Measurements from ENCODE around the gene GLIPR1L2.

DNA sequence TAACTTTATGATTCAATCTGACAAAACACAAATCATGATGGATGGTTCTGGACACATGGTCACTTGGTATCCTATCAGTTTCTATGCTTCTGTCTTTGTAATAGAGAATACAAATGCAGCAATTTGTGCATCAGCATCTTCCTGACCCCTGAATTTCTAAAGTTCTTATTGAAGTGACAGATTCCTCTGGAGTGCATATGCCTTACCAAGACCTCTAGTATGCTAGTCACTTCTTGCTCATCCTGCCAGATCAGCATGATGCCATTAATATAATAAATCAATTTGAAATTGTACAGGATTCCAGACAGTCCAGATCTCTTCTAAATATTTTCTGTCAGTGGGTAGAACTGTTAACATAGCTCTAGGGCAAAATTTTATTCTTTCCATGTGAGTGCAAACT is 49.0 kb downstream of the GLIPR1L2 start:
- TF ChIP-seq, protein P1, sequence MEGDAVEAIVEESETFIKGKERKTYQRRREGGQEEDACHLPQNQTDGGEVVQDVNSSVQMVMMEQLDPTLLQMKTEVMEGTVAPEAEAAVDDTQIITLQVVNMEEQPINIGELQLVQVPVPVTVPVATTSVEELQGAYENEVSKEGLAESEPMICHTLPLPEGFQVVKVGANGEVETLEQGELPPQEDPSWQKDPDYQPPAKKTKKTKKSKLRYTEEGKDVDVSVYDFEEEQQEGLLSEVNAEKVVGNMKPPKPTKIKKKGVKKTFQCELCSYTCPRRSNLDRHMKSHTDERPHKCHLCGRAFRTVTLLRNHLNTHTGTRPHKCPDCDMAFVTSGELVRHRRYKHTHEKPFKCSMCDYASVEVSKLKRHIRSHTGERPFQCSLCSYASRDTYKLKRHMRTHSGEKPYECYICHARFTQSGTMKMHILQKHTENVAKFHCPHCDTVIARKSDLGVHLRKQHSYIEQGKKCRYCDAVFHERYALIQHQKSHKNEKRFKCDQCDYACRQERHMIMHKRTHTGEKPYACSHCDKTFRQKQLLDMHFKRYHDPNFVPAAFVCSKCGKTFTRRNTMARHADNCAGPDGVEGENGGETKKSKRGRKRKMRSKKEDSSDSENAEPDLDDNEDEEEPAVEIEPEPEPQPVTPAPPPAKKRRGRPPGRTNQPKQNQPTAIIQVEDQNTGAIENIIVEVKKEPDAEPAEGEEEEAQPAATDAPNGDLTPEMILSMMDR (conservative IDR thresholded peaks at IDR 0.05; ENCODE audit: low read depth, low read length) = no peak
- no peak for TF ChIP-seq EZH2 (IDR thresholded peaks at IDR 0.05; ENCODE audit: borderline replicate concordance, low read depth, low read length, poor library complexity, severe bottlenecking)

All from A673 (cell line).